PFSK-1 (cell line): ENCODE data around the gene TENT5C.

Source experiments
- POLR2AphosphoS5 ChIP-seq: IDR thresholded peaks from 2 replicates; pipeline ENCODE4 v1.6.1; 2012; ENCODE audit warnings: low read depth, mild to moderate bottlenecking, control low read depth, low read length, moderate library complexity
- REST ChIP-seq, 2 experiments: IDR thresholded peaks; 2 replicates each; pipeline versions ENCODE4 v1.6.1 to v1.8.0; 2011 to 2012; ENCODE audit warnings: low read depth in 2 of 2, low read length in 2 of 2, control low read depth in 1 of 2, inconsistent platforms in 1 of 2, mild to moderate bottlenecking in 1 of 2, moderate library complexity in 1 of 2; ENCODE audit not compliant: insufficient read depth in 1 of 2
- SIN3A ChIP-seq: IDR thresholded peaks from 2 replicates; pipeline ENCODE4 v1.6.1; 2012; ENCODE audit warnings: mild to moderate bottlenecking, low read length, moderate library complexity, borderline replicate concordance; ENCODE audit not compliant: insufficient read depth
- TAF1 ChIP-seq: IDR thresholded peaks from 2 replicates; pipeline ENCODE4 v1.6.1; 2012; ENCODE audit warnings: low read length, control low read depth, borderline replicate concordance; ENCODE audit not compliant: insufficient read depth

- TF ChIP-seq SIN3A (no peak), REST (IDR thresholded peaks at IDR 0.05; ENCODE audit: insufficient read depth in 1 of 2, low read depth in 2 of 2, low read length in 2 of 2) (no peak), TAF1 (no peak), POLR2AphosphoS5 (no peak)
These were observed 32.3 kb downstream of the TENT5C start for GRCh38 chr1:117638141-117638540.
